ENCODE data around the gene TRIO. TPM values are rescaled to one million over a fixed set of nuclear protein-coding genes. Genes with fewer than 3 reads are reported as not detected.

The TRIO gene
- total and polyA plus RNA-seq, 2 donors (not counting 1 experiment from before 2014, with no cell fraction given): 134 to 281 TPM

GRCh38 chr5:14239951-14240350, 96.8 kb downstream of the TRIO start:
- Histone ChIP-seq H3K4me2 (ENCODE audit: extremely low read depth, insufficient read depth, low read length) (no peak overlapping the region), H2AFZ (ENCODE audit: low read length) (no peak overlapping the region), H3K27ac (ENCODE audit: insufficient read depth, low read length) (peak overlapping the region; percentile 17), H3K4me3 (replicated peaks in 1 of 4; ENCODE audit: control extremely low read depth in 1 of 4, insufficient read depth in 1 of 4, low read depth in 3 of 4, low read length in 4 of 4) (no peak overlapping the region), H3K79me2 (ENCODE audit: control insufficient read depth, insufficient read depth, low read length) (peaks cover 100% of the 10 kb centered on the region), H3K27me3 (ENCODE audit: control insufficient read depth, insufficient read depth, low read length) (no peaks in the 10 kb centered on the region), H3K4me1 (ENCODE audit: control insufficient read depth, extremely low read depth, insufficient read depth, low read length) (peaks cover 18% of the 10 kb centered on the region), H4K20me1 (ENCODE audit: control insufficient read depth, extremely low read depth, insufficient read depth, low read length) (peaks cover 12% of the 10 kb centered on the region), H3K9ac (ENCODE audit: insufficient read depth, low read length) (no peak overlapping the region), H3K36me3 (ENCODE audit: control insufficient read depth, insufficient read depth, low read length) (peaks cover 2% of the 10 kb centered on the region), H3K9me3 (ENCODE audit: control insufficient read depth, insufficient read depth, low read depth, low read length) (no peaks in the 10 kb centered on the region)
- TF ChIP-seq EZH2 (IDR thresholded peaks at IDR 0.05; ENCODE audit: low read length, missing control alignments): no peak
- peak in 1 of 2 donors; percentile 16 for DNase-seq (ENCODE audit: low read depth in 2 of 2)

GRCh38 chr5:14240359-14240758, 97.2 kb downstream of the TRIO start:
- H3K4me2 ChIP-seq (ENCODE audit: extremely low read depth, insufficient read depth, low read length): no peak overlapping the region
- no peaks in the 10 kb centered on the region for H3K9me3 ChIP-seq (ENCODE audit: control insufficient read depth, insufficient read depth, low read depth, low read length)
- peaks cover 100% of the 10 kb centered on the region for H3K79me2 ChIP-seq (ENCODE audit: control insufficient read depth, insufficient read depth, low read length)
- H4K20me1 ChIP-seq (ENCODE audit: control insufficient read depth, extremely low read depth, insufficient read depth, low read length): peaks cover 10% of the 10 kb centered on the region
- H3K27ac ChIP-seq (ENCODE audit: insufficient read depth, low read length): peak overlapping the region; percentile 17
- no peak overlapping the region for H3K4me3 ChIP-seq (replicated peaks in 1 of 4; ENCODE audit: control extremely low read depth in 1 of 4, insufficient read depth in 1 of 4, low read depth in 3 of 4, low read length in 4 of 4)
- H3K4me1 ChIP-seq (ENCODE audit: control insufficient read depth, extremely low read depth, insufficient read depth, low read length): peaks cover 16% of the 10 kb centered on the region
- TF ChIP-seq EZH2 (IDR thresholded peaks at IDR 0.05; ENCODE audit: low read length, missing control alignments): no peak
- TF ChIP-seq CTCF (conservative IDR thresholded peaks at IDR 0.05 in 1 of 2, IDR thresholded peaks at IDR 0.05 in 1 of 2; ENCODE audit: low read depth in 1 of 2, low read length in 2 of 2): peak in 1 of 2 donors; percentile 6
- H3K9ac ChIP-seq (ENCODE audit: insufficient read depth, low read length): no peak overlapping the region
- H2AFZ ChIP-seq (ENCODE audit: low read length): no peak overlapping the region
- peak; percentile 54 to 66 for DNase-seq (ENCODE audit: low read depth in 2 of 2)
- H3K27me3 ChIP-seq (ENCODE audit: control insufficient read depth, insufficient read depth, low read length): no peaks in the 10 kb centered on the region
- peaks cover 2% of the 10 kb centered on the region for H3K36me3 ChIP-seq (ENCODE audit: control insufficient read depth, insufficient read depth, low read length)

GRCh38 chr5:14241141-14241540, 98.0 kb downstream of the TRIO start:
- H3K9ac ChIP-seq (ENCODE audit: insufficient read depth, low read length): no peak overlapping the region
- no peak overlapping the region for H3K4me3 ChIP-seq (replicated peaks in 1 of 4; ENCODE audit: control extremely low read depth in 1 of 4, insufficient read depth in 1 of 4, low read depth in 3 of 4, low read length in 4 of 4)
- no peaks in the 10 kb centered on the region for H3K27me3 ChIP-seq (ENCODE audit: control insufficient read depth, insufficient read depth, low read length)
- no peak for DNase-seq (ENCODE audit: low read depth in 2 of 2)
- peaks cover 9% of the 10 kb centered on the region for H4K20me1 ChIP-seq (ENCODE audit: control insufficient read depth, extremely low read depth, insufficient read depth, low read length)
- H3K4me2 ChIP-seq (ENCODE audit: extremely low read depth, insufficient read depth, low read length): no peak overlapping the region
- peaks cover 2% of the 10 kb centered on the region for H3K36me3 ChIP-seq (ENCODE audit: control insufficient read depth, insufficient read depth, low read length)
- no peak overlapping the region for H2AFZ ChIP-seq (ENCODE audit: low read length)
- peaks cover 100% of the 10 kb centered on the region for H3K79me2 ChIP-seq (ENCODE audit: control insufficient read depth, insufficient read depth, low read length)
- peaks cover 16% of the 10 kb centered on the region for H3K4me1 ChIP-seq (ENCODE audit: control insufficient read depth, extremely low read depth, insufficient read depth, low read length)
- H3K9me3 ChIP-seq (ENCODE audit: control insufficient read depth, insufficient read depth, low read depth, low read length): no peaks in the 10 kb centered on the region
- no peak for TF ChIP-seq CTCF (conservative IDR thresholded peaks at IDR 0.05 in 1 of 2, IDR thresholded peaks at IDR 0.05 in 1 of 2; ENCODE audit: low read depth in 1 of 2, low read length in 2 of 2)
- no peak for TF ChIP-seq EZH2 (IDR thresholded peaks at IDR 0.05; ENCODE audit: low read length, missing control alignments)
- H3K27ac ChIP-seq (ENCODE audit: insufficient read depth, low read length): no peak overlapping the region
